NCI-H524 treated with DMSO at 0.1 percent for 48 hours (cell line): ENCODE measurements around the gene FBXO9.

ENCODE experiments used
- DNase-seq: peaks from one replicate; lab custom pipeline; 2025; lab: John Stamatoyannopoulos, UW

Gene FBXO9

DNA sequence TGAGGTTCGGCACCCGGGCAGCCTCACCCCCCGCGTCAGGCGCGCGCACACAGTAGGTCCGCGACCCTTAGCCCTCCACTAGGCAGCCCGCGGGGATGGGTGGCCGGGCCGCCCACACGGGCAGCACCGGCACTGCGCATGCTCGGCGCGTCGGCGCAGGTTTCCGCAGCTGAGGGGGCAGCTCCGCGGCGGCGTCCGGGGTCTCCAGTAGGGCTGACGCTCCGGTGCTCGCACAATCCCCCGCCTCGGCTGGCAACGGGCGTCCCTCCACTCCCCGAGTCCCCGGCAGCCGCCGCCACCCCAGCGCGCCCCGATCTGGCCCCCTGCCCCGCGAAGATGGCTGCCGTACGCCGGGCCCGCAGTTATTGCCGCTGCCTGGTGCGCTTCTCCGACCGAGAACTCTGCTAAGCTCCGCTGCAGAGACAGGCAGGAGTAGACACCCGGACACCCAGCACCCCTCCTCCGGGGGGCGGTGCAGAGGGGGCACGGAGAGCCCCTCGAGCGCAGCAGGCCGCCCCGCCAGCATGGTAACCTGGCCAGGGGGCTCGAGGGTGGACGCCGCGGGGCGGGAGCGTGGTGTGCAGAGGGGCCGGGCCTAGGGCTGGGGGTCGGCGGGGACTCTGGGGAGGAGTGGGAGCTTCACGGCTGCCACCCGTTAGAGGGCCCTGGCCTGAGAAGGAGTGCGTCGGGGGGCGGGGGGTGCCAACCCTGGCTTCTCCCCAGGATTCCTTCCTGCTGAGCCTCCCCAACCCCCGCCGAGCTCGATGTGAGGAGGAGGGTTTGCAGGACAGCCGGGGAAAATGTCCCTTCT is at the start of gene FBXO9:
TSS of gene FBXO9 (plus strand) at position 139 of the 811 bp plus-strand sequence. CDS start at position 525, 386 bp downstream.
- DNase-seq = no peak

DNA sequence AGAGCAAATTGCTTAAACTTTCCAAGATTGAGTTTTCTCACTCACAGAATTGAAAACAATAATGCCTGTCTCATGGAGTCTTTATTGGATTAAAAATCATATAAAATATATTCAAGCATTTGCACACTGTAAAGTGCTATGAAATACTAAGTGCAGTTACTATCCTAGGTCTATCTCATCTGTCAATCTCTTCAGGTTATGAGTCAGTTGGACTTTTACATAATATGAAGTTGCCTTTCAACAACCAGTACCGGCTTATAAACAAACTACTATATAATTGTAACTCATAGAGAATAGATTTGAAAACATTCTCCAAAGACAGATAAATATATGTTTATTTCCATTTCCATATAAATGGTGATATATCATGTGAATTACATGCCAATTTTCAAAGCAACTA is 49.7 kb upstream of the FBXO9 start:
- no peak for DNase-seq

DNA sequence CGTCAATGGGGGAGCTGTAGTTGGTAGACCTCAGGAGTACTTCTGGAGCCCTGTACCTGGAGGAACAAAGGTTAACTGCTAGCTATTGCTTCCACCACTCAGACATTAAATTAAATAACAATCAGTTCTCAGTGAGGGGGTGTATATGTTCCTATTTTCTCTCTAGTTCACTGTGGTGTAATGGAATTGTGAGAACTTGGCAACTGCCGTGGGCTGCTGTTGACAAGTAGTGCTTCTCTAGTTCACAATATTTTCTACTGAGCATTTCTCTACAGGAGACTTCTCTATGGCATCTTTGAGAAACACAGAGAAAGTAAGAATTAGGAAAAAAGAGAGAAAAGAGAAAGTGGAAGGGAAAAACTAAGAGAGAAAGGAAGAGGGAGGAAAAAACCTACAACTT is 46.8 kb upstream of the FBXO9 start:
- DNase-seq = no peak

DNA sequence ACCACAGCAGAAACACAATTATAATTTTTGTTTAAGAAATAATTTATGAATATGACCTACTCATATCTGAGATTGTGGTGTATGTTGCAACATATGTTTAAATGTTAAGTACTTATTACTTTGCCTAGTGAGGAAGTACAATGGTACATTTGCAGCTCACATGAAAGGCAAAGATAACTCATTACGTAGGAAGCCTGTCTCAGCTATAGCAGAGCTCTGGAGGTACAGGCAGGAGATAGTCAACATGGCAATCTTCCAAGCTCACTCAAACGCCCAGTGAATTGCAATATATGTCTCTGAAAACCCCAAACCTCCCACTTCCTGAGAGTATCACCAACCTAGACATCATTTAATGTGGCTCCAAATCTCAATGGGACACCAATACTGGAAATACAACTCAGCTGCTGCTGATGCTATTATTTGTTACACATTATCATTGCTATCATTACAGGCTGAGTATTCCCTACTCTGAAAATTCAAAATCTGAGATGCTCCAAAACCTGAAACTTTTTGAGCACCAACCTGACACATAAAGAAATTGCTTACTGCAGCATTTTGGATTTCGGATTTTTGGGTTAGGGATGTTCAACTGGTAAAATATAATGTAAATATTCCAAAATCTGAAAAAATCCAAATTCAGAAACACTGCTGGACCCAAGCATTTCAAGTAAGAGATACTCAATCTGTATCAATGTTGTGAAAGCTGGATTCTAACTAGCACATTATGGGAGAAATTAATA is 45.0 kb upstream of the FBXO9 start:
- no peak for DNase-seq

DNA sequence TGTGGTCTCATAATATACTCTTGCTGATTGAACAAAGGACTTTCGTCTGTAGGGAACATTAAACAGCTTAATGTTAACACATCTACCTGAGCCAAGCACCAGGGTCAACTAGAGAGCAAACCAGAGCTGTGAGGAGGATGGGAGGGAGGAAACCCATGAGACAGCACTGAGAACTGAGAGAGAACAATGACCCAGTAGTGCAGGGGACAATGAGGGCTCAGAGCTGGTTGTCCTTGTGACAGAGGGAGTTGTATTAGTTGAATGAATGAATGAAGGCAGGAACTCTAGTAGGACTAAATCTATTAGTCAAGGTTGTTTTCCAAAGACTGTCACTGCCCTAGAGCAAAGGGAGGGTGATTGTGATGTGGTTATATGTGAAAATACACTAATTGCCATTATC is 41.9 kb upstream of the FBXO9 start:
- no peak for DNase-seq

DNA sequence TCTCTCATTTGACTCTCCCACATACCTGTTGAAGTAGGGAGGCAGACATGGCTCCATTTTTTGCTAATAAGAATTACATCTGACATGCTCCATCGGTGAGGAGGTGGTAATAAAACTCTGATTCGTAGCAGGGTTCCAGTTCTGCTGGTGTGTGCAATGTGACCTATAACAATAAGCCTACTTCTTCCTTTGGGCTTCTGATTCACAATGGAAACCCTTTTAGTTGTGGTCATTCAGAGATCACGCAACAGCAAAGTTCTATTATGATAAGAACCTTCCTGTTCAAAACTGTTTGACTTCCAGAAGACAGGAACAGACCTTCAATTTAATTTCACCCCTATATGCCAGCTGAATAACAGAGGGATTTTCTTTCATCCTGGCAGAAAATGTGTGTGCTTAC is 38.7 kb upstream of the FBXO9 start:
- no peak for DNase-seq

DNA sequence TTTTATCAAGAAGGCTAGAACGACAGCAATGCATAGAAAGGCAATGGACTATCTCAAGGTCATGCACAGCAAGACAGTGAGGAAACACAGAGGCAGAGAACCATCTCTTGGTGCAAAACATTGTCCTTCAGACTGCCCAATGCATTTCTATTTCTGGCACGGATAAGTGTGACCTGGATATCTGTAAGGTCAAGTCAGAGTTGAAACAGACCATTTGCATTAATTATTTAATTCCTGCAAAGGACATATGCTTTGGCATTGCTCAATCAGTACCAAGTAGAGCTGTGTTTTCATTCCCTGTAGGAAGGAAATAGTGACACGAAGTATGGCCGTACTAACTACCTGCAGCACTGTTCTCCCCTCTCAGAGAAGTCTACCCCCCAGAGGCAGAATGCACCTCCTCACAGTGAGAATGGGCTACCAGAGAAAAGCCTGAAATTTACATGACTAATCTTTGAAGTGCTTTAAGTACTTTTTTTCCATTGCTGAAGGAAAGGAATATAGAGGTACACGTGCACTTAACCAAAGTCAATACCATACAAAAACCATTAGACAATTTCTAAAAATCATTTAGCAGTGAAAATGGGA is 38.0 kb upstream of the FBXO9 start:
- DNase-seq = no peak

DNA sequence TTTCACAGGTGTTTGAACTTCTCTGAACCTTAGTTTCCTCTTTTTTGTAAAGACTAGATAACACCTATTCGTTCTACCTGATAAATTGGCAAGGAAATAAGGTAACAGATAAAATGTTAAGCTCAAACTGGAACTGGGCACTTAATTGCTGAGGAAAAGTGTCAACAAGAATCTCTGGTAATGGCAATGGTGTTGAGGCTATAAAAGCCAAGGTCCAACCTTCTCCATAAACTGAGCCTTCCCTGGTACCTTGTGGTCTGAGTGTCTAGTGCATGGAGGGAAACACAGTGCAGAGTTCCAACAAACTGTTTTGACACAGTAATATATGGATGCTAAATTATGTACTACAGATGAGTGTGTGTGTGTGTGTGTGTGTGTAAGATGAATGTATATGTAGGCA is 36.7 kb upstream of the FBXO9 start:
- DNase-seq = no peak

DNA sequence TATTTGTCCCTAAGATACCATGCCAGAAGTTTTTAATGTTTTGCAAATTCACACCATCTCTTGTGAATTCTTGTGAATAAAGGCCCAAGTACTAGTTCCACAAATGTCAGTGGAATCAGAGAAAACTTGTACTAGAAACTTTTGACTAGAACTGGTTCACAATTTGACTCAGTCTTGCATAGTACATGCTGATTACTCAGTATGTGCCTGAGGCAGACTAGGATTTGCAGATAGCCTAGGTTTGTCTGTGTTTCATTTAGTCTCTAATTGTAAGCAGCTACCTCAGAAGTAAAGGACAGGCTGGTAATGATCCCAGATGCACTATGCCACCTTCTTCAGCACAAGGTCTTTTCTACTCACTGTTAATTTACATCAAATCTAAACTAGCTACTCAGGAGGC is 35.9 kb upstream of the FBXO9 start:
- DNase-seq = no peak

DNA sequence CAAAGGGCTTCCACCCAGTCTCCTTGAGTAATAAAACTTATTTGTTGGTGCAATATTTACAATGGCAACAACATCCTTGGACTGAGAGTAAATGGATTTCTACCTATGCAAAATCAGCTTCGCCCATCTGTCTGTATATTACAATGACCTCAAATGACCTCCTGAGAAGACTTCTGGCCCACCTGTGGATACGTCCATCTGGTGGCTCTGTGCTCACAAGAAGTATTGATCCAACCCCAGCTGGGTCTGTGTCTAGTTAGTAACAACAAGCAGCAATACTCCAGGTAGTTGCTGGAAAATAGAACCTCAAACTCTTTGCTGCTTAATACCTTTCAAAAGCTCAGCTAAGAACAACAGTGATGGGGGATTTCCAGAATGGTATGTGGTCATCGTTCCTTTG is 35.4 kb upstream of the FBXO9 start:
- peak; percentile 30 for DNase-seq

DNA sequence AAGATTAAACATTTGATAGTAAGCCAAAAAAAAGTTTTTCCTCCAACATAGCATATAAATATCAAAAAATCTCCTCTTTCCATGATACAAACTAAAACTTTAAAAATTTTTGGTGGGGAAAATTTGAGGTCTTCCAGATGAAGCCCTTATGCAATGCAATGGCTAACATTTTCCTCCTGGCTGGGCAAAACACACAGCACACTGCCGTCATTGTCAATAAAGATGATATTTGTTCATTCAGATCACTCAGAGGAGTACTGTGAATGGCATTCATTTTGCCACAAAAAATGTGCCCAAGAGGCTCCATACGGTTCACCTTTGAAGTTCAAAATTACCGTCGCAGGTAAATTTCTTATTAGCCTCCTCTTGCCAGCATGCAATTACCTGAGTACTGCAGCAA is 33.9 kb upstream of the FBXO9 start:
- DNase-seq = no peak

DNA sequence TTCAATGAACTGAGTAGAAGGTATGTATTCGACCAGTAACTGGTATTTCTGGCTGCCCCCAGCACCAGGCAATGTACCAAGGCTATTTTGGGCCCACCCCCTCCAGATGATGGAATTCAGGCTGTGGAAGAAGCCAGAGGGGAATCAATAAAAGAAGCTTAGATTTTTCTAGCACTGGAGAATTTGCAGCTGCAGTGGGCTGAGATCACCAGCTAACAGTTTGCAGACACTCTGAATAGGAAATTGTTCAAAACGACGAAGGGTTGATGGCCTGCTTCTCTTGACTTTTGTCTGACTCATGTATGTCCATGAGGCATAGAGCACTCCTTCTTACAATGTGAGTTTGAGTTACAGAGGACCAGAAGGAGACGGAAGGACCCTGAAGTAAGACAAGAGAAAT is 32.4 kb upstream of the FBXO9 start:
- DNase-seq = no peak

DNA sequence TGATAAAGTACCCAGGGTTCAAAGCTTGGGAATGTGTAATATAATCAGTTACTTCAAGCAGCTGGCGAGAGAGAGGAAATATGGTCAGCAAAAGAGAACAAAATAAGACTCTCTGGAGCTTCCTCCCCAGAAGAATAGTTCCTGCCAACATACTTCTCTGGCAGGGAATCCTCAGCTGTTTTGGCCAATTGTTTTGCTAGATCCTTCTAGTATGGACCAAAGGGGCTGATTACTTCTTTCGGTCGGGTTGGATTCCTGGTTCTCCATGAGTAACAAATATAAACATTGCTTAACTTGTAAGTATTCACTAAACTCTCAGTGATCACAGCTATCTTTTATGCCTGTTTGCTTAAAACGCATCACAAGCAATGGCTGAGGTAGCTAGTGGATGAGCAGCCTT is 31.4 kb upstream of the FBXO9 start:
- DNase-seq = no peak

DNA sequence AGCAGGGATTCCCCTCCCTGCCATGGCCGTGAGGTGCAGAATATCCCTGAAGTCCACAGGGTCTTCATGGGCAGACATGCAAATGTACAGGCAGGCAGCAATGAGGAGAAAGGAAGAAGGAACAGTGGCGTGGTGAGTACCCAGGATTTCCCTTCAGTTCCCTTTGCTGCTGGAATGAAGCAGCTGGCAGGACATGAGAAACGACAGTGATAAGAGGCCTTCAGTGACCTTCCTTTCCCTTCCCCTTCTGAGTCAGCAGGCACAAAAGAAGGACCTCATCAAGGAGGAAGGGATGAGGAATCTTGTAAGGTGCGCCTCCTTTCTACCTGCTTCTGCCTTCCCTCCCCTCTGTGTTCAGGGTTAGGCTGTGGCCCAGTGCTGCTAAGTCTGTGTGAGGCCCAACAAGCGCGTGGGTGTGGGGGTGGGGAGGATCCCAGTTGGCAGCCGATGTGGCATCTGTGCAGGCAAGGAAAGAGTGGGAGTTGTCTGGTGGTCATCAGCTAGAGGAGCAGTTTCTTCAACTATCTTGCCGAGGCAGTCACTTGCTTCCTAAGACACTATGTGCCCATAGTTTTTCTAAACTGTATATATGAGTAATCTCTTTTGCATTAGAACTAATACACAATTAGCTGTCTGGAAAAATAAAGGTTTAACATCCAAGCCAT is 29.5 kb upstream of the FBXO9 start:
- DNase-seq = no peak

DNA sequence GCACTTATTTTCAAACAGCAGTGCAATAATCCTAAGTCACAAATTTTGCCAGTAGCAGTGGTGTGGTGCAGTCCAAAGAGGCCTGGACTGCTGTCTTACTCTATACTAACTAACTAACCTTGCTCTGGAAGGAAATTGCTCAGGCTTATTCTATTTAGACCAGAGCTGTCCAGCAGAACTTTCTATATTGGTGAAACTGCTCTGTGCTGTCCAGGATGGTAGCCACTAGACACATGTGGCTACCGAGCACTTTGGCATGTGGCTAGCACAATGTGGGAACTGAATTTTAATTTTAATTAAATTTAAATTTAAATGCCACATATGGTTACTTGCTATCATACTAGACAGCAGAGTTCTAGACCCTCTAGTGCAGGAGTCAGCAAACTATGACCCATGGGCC is 27.1 kb upstream of the FBXO9 start:
- DNase-seq = no peak

DNA sequence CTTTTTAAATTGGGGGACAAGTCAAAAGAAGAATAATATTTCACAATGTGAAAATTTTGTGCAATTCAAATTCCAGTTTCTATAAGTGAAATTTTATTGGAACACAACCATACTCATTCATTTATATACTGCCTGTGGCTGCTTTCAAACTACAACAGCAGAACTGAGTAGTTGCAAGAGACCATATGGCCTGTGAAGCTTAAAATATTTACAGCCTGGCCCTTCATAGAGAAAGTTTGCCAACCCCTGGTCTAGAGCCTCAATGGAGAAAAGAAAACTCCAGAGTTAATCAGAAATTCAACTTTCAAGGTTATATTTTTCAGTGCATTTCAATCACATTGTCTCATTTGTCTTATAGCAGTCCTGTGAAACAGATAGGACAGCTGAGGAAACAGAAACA is 26.6 kb upstream of the FBXO9 start:
- no peak for DNase-seq

DNA sequence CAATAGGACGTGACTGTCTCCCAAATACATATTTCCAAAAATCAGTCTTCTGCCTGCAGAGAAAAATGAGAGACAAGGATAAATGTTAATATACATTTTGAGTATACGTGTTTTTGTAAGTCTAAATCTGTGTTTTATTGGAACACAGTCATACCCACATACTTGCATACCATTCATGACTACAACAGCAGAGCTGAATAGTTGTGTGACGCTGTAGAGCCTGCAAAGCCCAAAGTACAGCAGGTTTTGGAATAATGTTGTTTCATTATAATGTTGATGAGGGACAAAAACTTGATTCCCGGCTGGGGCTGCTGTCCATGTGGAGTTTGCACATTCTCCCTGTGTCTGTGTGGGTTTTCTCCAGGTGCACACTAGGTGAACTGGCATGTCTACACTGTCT is 23.8 kb upstream of the FBXO9 start:
- DNase-seq = no peak

DNA sequence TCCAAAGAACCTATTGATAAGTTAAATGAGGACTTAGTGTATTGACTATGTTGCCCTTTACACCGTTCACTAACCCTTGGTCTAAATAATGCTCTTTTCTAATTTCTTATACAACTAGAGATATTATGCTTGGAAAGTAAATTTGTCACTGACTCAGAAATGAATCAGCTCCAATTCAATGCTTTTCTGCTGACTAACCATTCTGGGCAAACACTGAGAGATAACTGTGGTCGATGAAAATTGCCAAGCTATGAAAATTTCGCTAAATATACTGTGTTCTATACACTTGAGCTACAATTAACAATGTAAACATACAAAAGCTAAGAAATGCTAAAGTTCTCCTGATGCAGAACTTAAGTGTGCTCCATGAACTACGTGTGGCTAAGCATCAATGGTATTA is 23.1 kb upstream of the FBXO9 start:
- no peak for DNase-seq

DNA sequence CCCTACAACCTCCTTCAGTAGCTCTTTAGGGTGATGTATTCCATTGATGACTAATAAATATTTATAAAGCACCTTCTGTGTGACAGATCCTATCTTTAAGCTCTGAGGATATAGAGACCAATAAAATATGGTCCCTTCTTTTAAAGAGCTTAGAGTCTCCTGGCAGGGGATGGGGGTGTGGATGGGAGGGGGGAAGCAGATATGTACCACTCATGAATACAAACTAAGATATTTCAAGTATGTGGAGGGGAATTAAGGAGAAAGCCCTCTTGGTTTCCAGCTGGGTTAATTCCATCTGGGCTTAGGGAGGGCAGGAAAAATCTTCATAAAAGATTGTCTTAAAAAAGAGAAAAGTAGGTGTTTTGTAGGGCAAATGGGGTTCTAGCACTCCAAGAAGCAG is 21.6 kb upstream of the FBXO9 start:
- DNase-seq = peak; percentile 85

DNA sequence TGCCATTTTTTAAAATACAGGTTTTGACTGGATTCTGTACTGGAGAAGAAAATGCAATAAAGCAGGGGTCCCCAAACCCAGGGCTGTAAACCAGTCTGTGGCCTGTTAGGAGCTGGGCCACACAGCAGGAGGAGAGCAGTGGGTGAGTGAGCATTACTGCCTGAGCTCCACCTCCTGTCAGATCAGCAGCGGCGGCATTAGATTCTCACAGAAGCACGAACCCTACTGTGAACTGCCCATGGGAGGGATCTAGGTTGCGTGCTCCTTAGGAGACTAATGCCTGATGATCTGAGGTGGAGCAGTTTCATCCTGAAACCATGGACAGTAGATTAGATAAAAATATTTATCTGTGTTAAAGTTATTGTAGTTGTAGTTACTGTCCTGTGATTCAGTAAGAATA is 21.1 kb upstream of the FBXO9 start:
- DNase-seq = no peak

DNA sequence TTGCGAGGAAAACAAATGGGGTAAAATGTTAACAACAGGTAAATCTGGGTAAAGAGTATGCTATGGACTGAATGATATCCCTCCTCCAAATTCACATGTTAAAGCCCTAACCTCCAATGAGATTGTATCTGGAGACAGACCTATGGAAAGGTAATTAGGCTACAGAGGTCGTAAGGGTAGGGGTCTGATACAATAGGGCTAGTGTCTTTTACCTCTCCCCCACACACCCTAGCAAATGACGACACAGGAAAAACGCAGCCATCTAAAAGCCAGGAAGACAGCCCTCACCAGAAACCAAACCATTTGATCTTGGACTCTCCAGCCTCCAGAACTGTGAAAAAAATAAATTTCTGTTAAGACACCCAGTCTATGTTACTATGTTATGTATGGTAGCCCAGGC is 20.6 kb upstream of the FBXO9 start:
- no peak for DNase-seq

DNA sequence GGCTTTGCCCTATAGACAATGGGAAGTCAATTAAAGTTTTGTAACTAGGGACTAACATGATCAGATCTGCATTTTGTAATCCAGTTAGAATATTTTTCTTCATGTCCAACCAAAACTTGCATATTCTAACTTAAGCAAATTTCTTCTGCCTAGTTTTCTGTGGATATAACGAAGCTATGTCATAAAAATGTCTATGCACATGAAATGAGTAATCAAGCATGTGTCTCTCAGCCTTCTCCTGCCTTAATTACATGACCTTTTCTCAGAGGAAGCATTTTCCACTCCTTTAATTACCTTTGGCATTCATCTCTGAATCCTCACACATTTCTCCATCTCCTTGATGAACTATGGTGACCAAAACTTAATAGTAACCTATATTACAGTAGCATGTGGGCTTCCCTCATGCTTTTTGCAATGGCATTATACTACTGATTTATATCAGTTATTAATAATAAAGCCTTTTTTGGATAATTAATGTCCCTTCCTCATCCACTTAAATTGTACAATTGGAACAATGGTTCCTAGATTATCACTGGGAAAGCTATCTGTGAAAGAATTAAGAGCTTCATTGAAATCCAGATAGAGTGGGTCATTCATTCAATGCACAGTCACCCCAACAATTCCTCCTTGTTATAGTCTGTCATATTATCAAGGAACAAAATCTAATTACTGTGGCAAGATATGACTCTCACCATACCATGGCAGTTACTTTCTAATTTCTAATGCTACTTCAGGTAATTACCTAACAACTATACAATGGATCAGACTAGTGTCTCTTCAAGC is 19.1 kb upstream of the FBXO9 start:
- DNase-seq = no peak
